HG03095 (cell line): ENCODE measurements around the gene SLC7A1.
"Not testable (repeated sequence)": the region's sequence is repeated elsewhere in the genome, so short reads cannot be mapped to it uniquely, and the experiment has no call there.

Source experiments
- ATAC-seq: cut with Tn5 transposase; IDR thresholded peaks from one replicate; pipeline ENCODE4 v1.9.1; 2021; ENCODE audit warnings: moderate library complexity; ENCODE audit not compliant: unreplicated experiment

Gene SLC7A1

GRCh38 chr13:29595380-29596063, at the start of gene SLC7A1:
SLC7A1 (minus strand) TSS chr13:29595688; CDS start chr13:29536188, 59,500 bp downstream.
- ATAC-seq, result peak; percentile 85

- ATAC-seq, result no peak
These were observed 45.2 kb upstream of the SLC7A1 start for GRCh38 chr13:29640665-29641064.

GRCh38 chr13:29636831-29637230, 41.3 kb upstream of the SLC7A1 start:
- not testable (repeated sequence) for ATAC-seq

DNA sequence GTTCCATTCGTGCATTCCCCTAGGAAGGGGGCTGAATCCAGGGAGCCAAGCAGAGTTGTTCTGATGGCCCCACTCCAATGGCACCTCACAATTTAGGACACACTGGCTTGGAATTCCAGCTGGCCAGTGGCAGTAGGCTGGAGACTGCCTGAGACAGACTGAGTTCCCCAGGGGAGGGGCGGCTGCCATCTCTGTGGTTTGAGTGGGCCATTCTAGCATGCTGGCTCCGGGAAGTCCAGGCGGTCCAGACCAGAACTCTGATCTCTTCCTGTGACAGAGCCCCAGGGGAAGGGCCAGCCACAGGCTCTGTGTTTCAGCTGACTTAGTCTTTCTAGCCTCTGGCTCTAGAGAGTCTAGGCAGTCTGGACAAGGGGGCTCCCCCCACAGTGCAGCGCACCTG, 29.5 kb upstream of the SLC7A1 start:
- ATAC-seq, result no peak

DNA sequence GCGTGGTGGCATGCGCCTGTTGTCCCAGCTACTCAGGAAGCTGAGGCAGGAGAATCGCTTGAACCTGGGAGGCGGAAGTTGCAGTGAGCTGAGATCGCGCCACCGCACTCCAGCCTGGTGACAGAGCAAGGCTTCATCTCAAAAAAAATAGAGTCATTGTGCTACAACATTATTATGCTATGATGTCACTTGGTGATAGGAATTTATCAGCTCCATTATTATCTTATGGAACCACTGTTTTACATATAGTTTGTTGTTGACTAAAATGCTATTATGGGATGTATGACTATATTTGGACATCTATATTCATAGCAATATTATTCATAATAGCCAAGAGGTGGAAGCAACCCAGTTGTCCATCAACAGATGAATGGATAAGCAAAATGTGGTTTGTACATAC, 26.4 kb upstream of the SLC7A1 start:
- no peak for ATAC-seq

GRCh38 chr13:29621051-29621800, 25.7 kb upstream of the SLC7A1 start:
- ATAC-seq, result no peak

DNA sequence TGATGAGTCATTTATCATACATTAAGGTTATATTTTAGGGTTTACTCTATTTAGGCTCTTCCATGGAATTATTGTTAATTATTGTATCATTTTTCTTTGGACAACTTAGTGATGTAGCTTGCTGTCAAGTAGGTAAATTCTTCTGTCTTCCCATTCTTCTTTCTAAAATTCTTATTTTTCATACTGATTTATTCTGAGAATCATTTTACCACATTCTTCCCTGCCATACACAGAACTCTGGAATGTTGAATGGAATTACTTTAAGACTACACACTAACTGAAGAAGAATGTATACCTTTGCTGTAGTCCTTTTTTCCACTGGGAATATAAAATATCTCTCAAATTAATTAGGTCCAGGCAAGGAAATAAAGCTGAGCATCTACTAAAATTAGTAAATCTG, 24.5 kb upstream of the SLC7A1 start:
- no peak for ATAC-seq

DNA sequence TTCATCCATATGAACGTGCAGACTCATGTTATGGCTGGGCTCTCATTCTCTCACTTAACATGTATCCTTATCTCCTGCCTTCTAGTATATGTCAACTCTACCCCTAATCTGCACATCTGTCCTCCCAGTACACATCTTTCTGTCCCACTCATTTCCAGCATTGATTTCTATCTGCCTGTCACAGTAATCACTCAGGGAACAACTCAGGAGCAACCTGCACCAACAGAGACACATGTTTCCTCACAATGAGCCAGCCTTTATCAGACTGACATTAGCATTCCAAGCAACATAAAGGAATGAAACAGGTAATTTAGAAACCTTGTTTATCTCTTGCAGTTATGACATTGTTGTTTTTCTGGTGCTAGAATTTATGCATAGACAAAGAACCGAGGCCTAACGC, 17.6 kb upstream of the SLC7A1 start:
- no peak for ATAC-seq

GRCh38 chr13:29607465-29607864, 12.0 kb upstream of the SLC7A1 start:
- ATAC-seq, result no peak

GRCh38 chr13:29605860-29606526, 10.5 kb upstream of the SLC7A1 start:
- no peak for ATAC-seq

- no peak for ATAC-seq
These were observed 2.8 kb upstream of the SLC7A1 start for GRCh38 chr13:29598321-29598720.

DNA sequence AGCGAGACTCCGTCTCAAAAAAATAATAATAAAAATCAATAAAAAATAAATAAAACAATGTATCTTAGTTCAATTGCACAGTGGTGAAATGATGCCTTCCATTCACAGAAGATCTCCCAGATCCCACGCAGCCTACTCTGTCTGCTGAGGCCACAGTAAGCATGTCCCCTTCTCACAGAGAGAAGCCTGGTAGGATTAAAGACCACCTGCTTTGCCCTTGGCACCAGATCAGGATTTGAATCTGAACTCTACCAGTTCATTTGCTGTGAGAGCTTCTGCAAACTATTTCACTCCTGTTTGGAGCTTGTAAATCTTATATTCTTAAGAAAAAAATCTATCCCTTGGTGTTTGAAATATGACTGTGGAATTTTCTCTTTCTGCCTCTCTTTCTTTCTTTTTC, 2.2 kb upstream of the SLC7A1 start:
- no peak for ATAC-seq

- ATAC-seq, result no peak
These were observed 1.8 kb upstream of the SLC7A1 start for GRCh38 chr13:29597246-29597645.

DNA sequence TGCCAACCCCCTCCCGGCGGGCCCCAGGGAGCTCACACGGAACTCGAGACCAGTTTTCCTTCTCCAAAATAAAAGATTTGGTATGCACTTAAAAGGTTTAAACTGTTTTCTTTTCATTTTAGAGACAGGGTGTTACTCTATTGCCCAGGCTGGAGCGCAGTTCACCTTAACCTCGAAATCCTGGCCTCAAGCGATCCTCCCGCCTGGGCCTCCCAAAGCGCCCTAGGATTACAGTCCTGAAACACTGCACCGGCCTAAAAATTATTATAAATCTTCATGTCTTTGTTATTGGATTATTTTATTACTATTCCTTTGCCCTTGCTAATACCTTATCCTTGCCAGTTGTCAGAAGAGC, 553 bp upstream of the SLC7A1 start:
- no peak for ATAC-seq

GRCh38 chr13:29594710-29595379, 643 bp downstream of the SLC7A1 start:
- peak; percentile 35 for ATAC-seq

DNA sequence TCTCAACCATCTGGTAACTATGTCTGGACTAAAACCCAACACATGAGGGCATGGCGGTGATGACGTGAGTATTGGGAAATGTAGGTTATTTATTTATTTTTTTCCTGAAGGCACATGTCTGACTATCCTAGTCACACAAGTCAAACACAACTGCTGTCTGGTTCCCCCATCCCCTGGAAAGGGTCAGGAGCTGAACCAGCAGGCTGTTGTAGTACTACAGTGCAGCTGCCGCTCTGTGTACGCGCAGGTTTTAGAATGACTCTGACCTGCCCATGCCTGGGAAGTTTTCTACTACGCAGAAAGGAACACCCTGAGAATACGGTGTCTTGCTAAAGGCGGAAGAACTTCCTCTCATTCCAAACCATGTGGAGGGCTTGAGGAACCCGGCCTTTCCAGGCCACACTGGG, 1.2 kb downstream of the SLC7A1 start:
- ATAC-seq, result peak; percentile 37

- no peak for ATAC-seq
These were observed 1.7 kb downstream of the SLC7A1 start for GRCh38 chr13:29593605-29594297.

DNA sequence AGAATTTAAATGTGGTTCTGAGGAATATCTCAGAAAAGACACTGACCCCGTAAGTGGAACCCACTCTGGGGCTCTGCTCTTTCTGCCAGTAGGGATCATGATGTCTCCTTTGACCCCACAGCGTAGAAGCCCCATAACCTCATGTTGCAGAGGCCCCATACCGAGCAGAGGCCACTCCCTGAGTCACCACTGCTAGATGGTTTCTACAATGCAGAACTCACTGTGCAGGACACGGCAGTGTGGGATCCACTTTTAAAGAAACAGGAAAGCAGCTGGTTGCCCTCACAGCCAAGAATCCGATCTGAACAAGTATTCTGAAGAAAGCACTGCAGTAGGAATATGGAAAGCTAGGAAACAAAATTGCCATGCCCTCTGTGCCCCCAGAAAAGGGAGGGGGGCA, 4.2 kb downstream of the SLC7A1 start:
- ATAC-seq, result no peak

- ATAC-seq, result no peak
These were observed 5.5 kb downstream of the SLC7A1 start for GRCh38 chr13:29589967-29590366.

DNA sequence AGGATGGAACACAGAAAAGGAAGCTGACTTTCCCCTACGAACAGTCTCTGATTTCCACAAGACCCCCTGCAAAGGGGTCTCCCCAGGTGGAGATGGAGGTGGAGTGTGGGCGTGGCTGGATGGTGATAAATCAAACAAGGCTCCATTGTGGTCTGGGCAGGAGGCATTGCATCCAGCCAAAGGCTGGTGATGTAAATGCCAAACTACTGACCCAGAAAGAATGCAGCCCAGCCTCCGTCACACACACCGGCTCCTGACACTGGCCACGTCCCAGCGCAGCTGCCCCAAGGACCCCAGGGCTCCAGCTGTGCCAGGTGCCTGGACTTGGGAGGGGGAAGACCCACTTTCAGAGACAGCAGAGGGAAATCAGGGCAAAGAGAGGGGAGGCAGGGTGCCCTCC, 6.3 kb downstream of the SLC7A1 start:
- ATAC-seq, result no peak

- ATAC-seq, result no peak
These were observed 7.8 kb downstream of the SLC7A1 start for GRCh38 chr13:29587645-29588044.
